Loucy (cell line): Measurements from ENCODE around the gene MAN2B2.

ENCODE experiments used
- H2AFZ ChIP-seq: fragments of 200-600 bp; sonication (generic); 2 replicates; pipeline ENCODE4 v1.6.0; 2016; ENCODE audit warnings: antibody characterized with exemption, mild to moderate bottlenecking, low read length, moderate library complexity
- H3F3A ChIP-seq: fragments of 200-600 bp; 2 replicates; pipeline ENCODE4 v1.6.0; 2016; ENCODE audit warnings: antibody characterized with exemption, low read depth, mild to moderate bottlenecking
- H3K27me3 ChIP-seq: fragments of 200-600 bp; sonication (generic); 2 replicates; pipeline ENCODE4 v1.6.1; 2014; ENCODE audit warnings: low read length, mild to moderate bottlenecking; ENCODE audit not compliant: insufficient read depth, poor library complexity, severe bottlenecking
- H3K36me3 ChIP-seq: fragments of 200-600 bp; sonication (generic); 2 replicates; pipeline ENCODE4 v1.6.1; 2016; ENCODE audit warnings: low read length; ENCODE audit not compliant: insufficient read depth
- H3K4me1 ChIP-seq: fragments of 200-600 bp; sonication (generic); 2 replicates; pipeline ENCODE4 v1.5.1; 2014; ENCODE audit warnings: low read length, mild to moderate bottlenecking; ENCODE audit not compliant: insufficient read depth, poor library complexity, severe bottlenecking
- H3K4me2 ChIP-seq: fragments of 200-600 bp; sonication (generic); 2 replicates; pipeline ENCODE4 v1.6.0; 2014; ENCODE audit warnings: antibody characterized with exemption, low read length, low read depth, mild to moderate bottlenecking; ENCODE audit not compliant: poor library complexity, severe bottlenecking
- H3K4me3 ChIP-seq: fragments of 200-600 bp; sonication (generic); 2 replicates; pipeline ENCODE4 v1.5.1; 2014; ENCODE audit warnings: low read length, mild to moderate bottlenecking, mixed read lengths; ENCODE audit not compliant: poor library complexity, severe bottlenecking
- H3K79me2 ChIP-seq: fragments of 200-600 bp; sonication (generic); 2 replicates; pipeline ENCODE4 v1.6.1; 2014; ENCODE audit warnings: low read length; ENCODE audit not compliant: insufficient read depth
- H3K9ac ChIP-seq: fragments of 200-600 bp; sonication (generic); 2 replicates; pipeline ENCODE4 v1.6.0; 2014; ENCODE audit warnings: mild to moderate bottlenecking, low read depth, low read length, moderate library complexity; ENCODE audit not compliant: poor library complexity, severe bottlenecking
- H3K9me2 ChIP-seq: fragments of 200-600 bp; sonication (generic); replicated peaks from 2 replicates; pipeline ENCODE4 v1.6.1; 2016; ENCODE audit warnings: low read depth, low read length, mixed read lengths
- H3K9me3 ChIP-seq: fragments of 200-600 bp; sonication (generic); 2 replicates; pipeline ENCODE4 v1.6.1; 2014; ENCODE audit warnings: mild to moderate bottlenecking, antibody characterized with exemption, low read length, low read depth; ENCODE audit not compliant: insufficient read depth
- H4K20me1 ChIP-seq: fragments of 200-600 bp; sonication (generic); 2 replicates; pipeline ENCODE4 v1.6.0; 2014; ENCODE audit warnings: antibody characterized with exemption, low read length, mild to moderate bottlenecking; ENCODE audit not compliant: insufficient read depth, poor library complexity, severe bottlenecking
- CTCF ChIP-seq: fragments of 200-600 bp; sonication (generic); conservative IDR thresholded peaks from 2 replicates; pipeline ENCODE4 v1.5.1; 2014; ENCODE audit warnings: mild to moderate bottlenecking, antibody characterized with exemption, low read length
- EZH2phosphoT487 ChIP-seq: fragments of 200-600 bp; IDR thresholded peaks from 2 replicates; pipeline ENCODE4 v1.6.1; 2018; ENCODE audit warnings: antibody characterized with exemption, mild to moderate bottlenecking, moderate library complexity, borderline replicate concordance

MAN2B2 gene

DNA sequence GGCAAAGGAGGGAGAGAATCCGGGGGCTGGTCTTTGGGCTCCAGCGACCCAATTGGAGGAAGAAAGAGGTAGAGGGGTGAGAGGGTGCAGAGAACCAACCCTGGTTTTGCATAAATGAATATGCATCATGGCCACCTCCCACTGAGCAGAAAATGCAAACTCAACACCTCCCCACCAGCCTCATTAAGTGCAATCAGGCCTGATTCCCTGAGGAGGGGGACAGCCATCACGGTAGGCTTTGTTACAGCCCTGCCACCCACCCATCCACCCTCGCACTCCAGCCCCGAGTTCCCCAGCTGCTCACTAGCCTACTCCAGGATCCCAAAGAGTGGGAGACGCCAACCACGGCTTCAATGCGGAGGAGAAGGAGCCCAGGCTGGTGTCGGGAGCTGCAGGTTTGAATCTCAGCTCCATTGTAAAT lies 48.3 kb upstream of the MAN2B2 start:
- Histone ChIP-seq H3K36me3 (no peaks in the 10 kb centered on the region), H3K9ac (no peak overlapping the region), H3K4me3 (no peak overlapping the region), H3K27me3 (no peaks in the 10 kb centered on the region), H4K20me1 (no peaks in the 10 kb centered on the region), H2AFZ (no peak overlapping the region), H3K4me1 (no peaks in the 10 kb centered on the region), H3K9me2 (no peaks in the 10 kb centered on the region), H3K9me3 (no peaks in the 10 kb centered on the region), H3F3A (no peaks in the 10 kb centered on the region), H3K79me2 (no peaks in the 10 kb centered on the region), H3K4me2 (no peak overlapping the region)
- TF ChIP-seq EZH2phosphoT487 (no peak), CTCF (no peak)

DNA sequence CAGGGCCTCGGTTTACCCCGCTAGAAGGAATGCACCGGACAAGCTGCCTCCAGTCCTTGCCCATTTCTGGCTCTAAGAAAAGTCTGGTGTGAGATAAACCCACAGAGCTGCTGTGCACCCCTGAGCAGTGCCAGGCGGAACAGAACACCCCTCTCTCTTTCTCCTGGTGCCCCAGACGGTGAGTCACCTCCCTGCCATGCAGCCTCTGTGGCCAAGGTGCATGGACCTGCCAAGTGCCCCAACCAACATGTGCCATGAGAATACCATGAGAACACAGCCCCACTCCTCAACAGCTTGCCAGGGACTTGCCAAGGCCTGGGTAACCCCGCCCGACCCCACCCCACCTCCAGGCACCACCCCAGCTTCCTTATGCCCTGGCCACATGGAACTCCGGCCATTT lies 47.7 kb upstream of the MAN2B2 start:
- TF ChIP-seq EZH2phosphoT487 (no peak), CTCF (no peak)
- no peak overlapping the region for H3K4me3 ChIP-seq
- H4K20me1 ChIP-seq, result no peaks in the 10 kb centered on the region
- H2AFZ ChIP-seq, result no peak overlapping the region
- no peaks in the 10 kb centered on the region for H3K9me3 ChIP-seq
- H3K9ac ChIP-seq, result no peak overlapping the region
- no peaks in the 10 kb centered on the region for H3K9me2 ChIP-seq
- no peak overlapping the region for H3K4me2 ChIP-seq
- H3K4me1 ChIP-seq, result no peaks in the 10 kb centered on the region
- no peaks in the 10 kb centered on the region for H3F3A ChIP-seq
- no peaks in the 10 kb centered on the region for H3K27me3 ChIP-seq
- no peaks in the 10 kb centered on the region for H3K36me3 ChIP-seq
- no peaks in the 10 kb centered on the region for H3K79me2 ChIP-seq

DNA sequence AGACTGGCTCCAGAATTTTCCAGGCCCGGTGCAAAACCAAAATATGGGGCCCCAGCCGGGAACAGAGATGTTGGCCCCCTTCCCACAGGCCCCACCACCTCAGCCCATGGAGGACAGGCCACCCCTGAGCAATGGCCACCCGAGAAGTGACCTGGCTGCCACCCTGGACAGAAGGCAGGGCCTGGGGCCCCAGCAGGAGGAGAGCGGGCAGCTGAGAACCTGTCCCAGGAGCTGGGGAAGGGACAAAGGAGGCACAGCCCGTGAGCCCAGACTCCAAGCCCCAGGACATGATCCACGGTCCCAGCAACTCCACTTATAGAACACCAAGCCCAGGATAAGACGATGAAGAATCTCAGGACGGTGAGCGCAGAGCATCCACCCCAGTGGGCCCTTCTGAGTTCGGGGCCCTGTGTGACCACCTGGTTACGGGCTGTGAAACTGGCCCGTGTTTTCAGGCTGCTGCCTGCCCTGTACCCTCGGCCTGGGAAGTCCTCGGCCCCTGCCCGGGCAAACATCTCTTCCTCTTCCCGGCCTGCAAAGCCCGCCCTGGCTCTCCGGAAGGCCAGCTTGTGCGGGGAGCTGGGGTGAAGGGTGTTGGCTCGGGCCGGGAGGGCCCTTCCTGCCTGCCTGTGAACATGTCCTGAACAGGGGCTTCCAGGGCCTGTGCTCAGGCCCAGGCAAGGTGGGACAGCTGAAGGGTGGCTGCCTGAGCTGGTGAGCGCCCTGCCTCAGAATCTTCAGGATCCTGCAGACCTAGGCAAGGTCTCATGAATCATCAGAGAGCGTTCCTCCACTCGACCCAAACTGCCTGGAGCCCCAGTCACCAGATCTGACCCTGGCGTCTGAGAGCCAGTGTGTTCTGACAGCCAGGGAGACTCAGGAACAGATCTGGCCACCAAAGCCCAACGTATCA lies 47.0 kb upstream of the MAN2B2 start:
- no peak for TF ChIP-seq EZH2phosphoT487
- TF ChIP-seq CTCF, result no peak
- H3K4me3 ChIP-seq, result no peak overlapping the region

More for the DNA sequence above, 47.0 kb upstream of the MAN2B2 start:
- no peaks in the 10 kb centered on the region for H3K27me3 ChIP-seq
- H3F3A ChIP-seq, result no peaks in the 10 kb centered on the region
- no peak overlapping the region for H3K4me2 ChIP-seq
- no peaks in the 10 kb centered on the region for H3K9me3 ChIP-seq
- no peaks in the 10 kb centered on the region for H4K20me1 ChIP-seq
- H2AFZ ChIP-seq, result no peak overlapping the region
- no peak overlapping the region for H3K9ac ChIP-seq
- no peaks in the 10 kb centered on the region for H3K79me2 ChIP-seq
- no peaks in the 10 kb centered on the region for H3K36me3 ChIP-seq
- H3K9me2 ChIP-seq, result no peaks in the 10 kb centered on the region
- no peaks in the 10 kb centered on the region for H3K4me1 ChIP-seq
